22Rv1 (cell line): ENCODE data around the gene WDR70.

Source experiments
- CTCF ChIP-seq: fragments of 450-650 bp; IDR thresholded peaks from 2 replicates; pipeline ENCODE4 v1.5.1; 2017; ENCODE audit warnings: mild to moderate bottlenecking
- ZFX ChIP-seq: fragments of 450-650 bp; IDR thresholded peaks from 2 replicates; pipeline ENCODE4 v1.6.1; 2017; ENCODE audit warnings: antibody characterized with exemption, borderline replicate concordance

DNA sequence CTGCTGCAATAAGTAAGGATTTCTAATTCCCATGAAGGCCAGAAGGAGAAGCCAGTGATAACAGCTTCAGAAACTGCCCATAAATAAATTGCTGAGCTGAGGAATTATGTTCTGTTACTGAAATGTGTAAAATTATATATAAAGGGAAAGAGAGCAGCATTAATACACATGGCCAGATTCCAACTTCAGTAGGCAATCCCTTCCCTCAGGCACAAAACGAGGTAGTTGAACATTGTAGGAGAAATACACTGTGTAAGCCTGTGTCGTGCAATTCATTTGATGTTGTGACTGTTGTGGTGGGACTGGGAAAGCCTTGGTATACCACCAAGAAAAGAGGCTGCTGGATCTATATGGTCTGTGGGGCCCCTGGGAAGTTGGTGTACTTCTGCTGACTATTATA lies 192.9 kb downstream of the WDR70 start:
- TF ChIP-seq CTCF (no peak), ZFX (no peak)
